Neural progenitor cell (in vitro differentiated cells): ENCODE results near the gene BRWD1.

Source experiments
- EZH2 ChIP-seq: fragments of 200-600 bp; sonication (generic); IDR thresholded peaks from 2 replicates; pipeline ENCODE4 v1.6.1; 2017; ENCODE audit warnings: antibody characterized with exemption, mild to moderate bottlenecking, moderate library complexity
- TF ChIP-seq, protein P1 (sequence below): fragments of 200-600 bp; sonication (generic); IDR thresholded peaks from 2 replicates; pipeline ENCODE4 v1.5.1; 2017; ENCODE audit warnings: antibody characterized with exemption, mild to moderate bottlenecking

DNA sequence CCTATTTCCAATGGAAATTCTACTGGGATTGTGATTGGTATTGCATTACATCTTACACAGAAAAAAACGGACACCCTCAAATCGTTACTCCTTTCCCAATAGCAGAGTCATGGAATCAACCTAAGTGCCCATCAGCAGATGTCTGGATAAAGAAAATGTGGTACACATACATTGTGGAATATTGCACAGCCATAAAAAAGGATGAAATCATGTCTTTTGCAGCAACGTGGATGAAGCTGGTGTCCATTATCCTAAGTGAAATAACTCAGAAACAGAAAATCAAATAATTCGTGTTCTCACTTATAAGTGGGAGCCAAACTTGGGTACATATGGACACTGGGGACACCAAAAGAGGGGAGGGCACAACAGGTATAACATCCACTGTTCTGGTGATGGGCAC lies 21.2 kb upstream of the BRWD1 start:
- TF ChIP-seq EZH2, result no peak
- TF ChIP-seq, protein P1, sequence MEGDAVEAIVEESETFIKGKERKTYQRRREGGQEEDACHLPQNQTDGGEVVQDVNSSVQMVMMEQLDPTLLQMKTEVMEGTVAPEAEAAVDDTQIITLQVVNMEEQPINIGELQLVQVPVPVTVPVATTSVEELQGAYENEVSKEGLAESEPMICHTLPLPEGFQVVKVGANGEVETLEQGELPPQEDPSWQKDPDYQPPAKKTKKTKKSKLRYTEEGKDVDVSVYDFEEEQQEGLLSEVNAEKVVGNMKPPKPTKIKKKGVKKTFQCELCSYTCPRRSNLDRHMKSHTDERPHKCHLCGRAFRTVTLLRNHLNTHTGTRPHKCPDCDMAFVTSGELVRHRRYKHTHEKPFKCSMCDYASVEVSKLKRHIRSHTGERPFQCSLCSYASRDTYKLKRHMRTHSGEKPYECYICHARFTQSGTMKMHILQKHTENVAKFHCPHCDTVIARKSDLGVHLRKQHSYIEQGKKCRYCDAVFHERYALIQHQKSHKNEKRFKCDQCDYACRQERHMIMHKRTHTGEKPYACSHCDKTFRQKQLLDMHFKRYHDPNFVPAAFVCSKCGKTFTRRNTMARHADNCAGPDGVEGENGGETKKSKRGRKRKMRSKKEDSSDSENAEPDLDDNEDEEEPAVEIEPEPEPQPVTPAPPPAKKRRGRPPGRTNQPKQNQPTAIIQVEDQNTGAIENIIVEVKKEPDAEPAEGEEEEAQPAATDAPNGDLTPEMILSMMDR, result no peak
